ENCODE data around the gene SUMO2.
"Not testable (repeated sequence)": the region's sequence is repeated elsewhere in the genome, so short reads cannot be mapped to it uniquely, and the experiment has no call there.

The SUMO2 gene

GRCh38 chr17:75182569-75183436 is at the start of gene SUMO2:
TSS of gene SUMO2 (minus strand) at chr17:75182959. CDS start at chr17:75182834, 125 bp downstream.
- peak; percentile 96 for DNase-seq

- DNase-seq = no peak
These were observed 49.1 kb upstream of the SUMO2 start for GRCh38 chr17:75231741-75232464.

GRCh38 chr17:75231071-75231470 is 48.3 kb upstream of the SUMO2 start:
- no peak for DNase-seq

- no peak for DNase-seq
These were observed 46.1 kb upstream of the SUMO2 start for GRCh38 chr17:75228847-75229246.

- no peak for DNase-seq
These were observed 45.5 kb upstream of the SUMO2 start for GRCh38 chr17:75228305-75228704.

- no peak for DNase-seq
These were observed 45.0 kb upstream of the SUMO2 start for GRCh38 chr17:75227729-75228128.

- no peak for DNase-seq
These were observed 42.3 kb upstream of the SUMO2 start for GRCh38 chr17:75225016-75225415.

GRCh38 chr17:75219815-75220214 is 37.1 kb upstream of the SUMO2 start:
- DNase-seq = no peak

- no peak for DNase-seq
These were observed 35.4 kb upstream of the SUMO2 start for GRCh38 chr17:75218131-75218530.

GRCh38 chr17:75209061-75209460 is 26.3 kb upstream of the SUMO2 start:
- DNase-seq = no peak

GRCh38 chr17:75208161-75208560 is 25.4 kb upstream of the SUMO2 start:
- no peak for DNase-seq

GRCh38 chr17:75207760-75208159 is 25.0 kb upstream of the SUMO2 start:
- no peak for DNase-seq

- DNase-seq = not testable (repeated sequence)
These were observed 24.3 kb upstream of the SUMO2 start for GRCh38 chr17:75207050-75207407.

- no peak for DNase-seq
These were observed 23.0 kb upstream of the SUMO2 start for GRCh38 chr17:75205793-75206163.

GRCh38 chr17:75205037-75205792 is 22.5 kb upstream of the SUMO2 start, which contains the start of gene NUP85:
TSS of gene NUP85 (plus strand) at chr17:75205679. CDS start at chr17:75205762, 83 bp downstream.
- peak; percentile 91 for DNase-seq

GRCh38 chr17:75199886-75200618 is 17.3 kb upstream of the SUMO2 start:
- DNase-seq = no peak

GRCh38 chr17:75194879-75195278 is 12.1 kb upstream of the SUMO2 start:
- DNase-seq = no peak

GRCh38 chr17:75191584-75191983 is 8.8 kb upstream of the SUMO2 start:
- no peak for DNase-seq

GRCh38 chr17:75188614-75189013 is 5.9 kb upstream of the SUMO2 start:
- no peak for DNase-seq

GRCh38 chr17:75183999-75184884 is 1.5 kb upstream of the SUMO2 start:
- DNase-seq = no peak

- DNase-seq = no peak
These were observed 515 bp downstream of the SUMO2 start for GRCh38 chr17:75182319-75182568.
